ENCODE data around the gene DNAH11. TPM values are rescaled to one million over a fixed set of nuclear protein-coding genes. Genes with fewer than 3 reads are reported as not detected.

DNAH11 gene
- total and polyA plus RNA-seq, 4 donors, result 1.8 to 24.7 (median 8.1) TPM

DNA sequence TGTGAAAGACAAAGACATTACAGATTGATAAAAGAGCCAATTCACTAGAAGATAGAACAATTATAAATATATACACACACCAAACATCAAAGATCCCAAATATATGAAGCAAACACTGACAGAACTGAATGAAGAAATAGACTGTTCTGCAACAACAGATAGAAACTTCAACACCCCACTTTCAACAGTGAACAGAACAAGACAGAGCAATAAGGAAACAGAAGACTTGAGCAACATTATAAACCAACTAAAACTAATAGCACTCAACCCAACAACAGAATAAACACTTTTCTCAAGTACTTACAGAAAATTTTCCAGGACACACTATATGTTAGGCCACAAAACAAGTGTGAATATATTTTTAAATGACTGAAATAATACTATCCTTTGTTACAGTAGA lies 392.0 kb downstream of the DNAH11 start:
- H3K27me3 ChIP-seq (ENCODE audit: control insufficient read depth in 3 of 3, insufficient read depth in 3 of 3, low read length in 2 of 3), result no peaks in the 10 kb centered on the region
- TF ChIP-seq, protein P1, sequence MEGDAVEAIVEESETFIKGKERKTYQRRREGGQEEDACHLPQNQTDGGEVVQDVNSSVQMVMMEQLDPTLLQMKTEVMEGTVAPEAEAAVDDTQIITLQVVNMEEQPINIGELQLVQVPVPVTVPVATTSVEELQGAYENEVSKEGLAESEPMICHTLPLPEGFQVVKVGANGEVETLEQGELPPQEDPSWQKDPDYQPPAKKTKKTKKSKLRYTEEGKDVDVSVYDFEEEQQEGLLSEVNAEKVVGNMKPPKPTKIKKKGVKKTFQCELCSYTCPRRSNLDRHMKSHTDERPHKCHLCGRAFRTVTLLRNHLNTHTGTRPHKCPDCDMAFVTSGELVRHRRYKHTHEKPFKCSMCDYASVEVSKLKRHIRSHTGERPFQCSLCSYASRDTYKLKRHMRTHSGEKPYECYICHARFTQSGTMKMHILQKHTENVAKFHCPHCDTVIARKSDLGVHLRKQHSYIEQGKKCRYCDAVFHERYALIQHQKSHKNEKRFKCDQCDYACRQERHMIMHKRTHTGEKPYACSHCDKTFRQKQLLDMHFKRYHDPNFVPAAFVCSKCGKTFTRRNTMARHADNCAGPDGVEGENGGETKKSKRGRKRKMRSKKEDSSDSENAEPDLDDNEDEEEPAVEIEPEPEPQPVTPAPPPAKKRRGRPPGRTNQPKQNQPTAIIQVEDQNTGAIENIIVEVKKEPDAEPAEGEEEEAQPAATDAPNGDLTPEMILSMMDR (IDR thresholded peaks at IDR 0.05; ENCODE audit: control extremely low read depth, extremely low read depth), result no peak
- no peak for DNase-seq
- H3K4me3 ChIP-seq, result no peak overlapping the region
- no peaks in the 10 kb centered on the region for H3K9me3 ChIP-seq (ENCODE audit: control insufficient read depth in 4 of 4, insufficient read depth in 3 of 4, low read length in 3 of 4)
- H3K36me3 ChIP-seq (ENCODE audit: control insufficient read depth in 4 of 4, insufficient read depth in 4 of 4, low read length in 4 of 4), result peaks cover 0 to 13% (median 1%) of the 10 kb centered on the region in 4 donors
- no peak for ATAC-seq (ENCODE audit: insufficient read depth, low FRiP score)
- peaks cover 0 to 8% (median 2%) of the 10 kb centered on the region in 5 donors for H3K4me1 ChIP-seq (ENCODE audit: control insufficient read depth in 5 of 5, insufficient read depth in 5 of 5, low read length in 5 of 5)
- no peak overlapping the region for H3K27ac ChIP-seq (ENCODE audit: low read depth in 1 of 2, low read length in 1 of 2)
- no peak overlapping the region for H3K9ac ChIP-seq (ENCODE audit: insufficient read depth in 1 of 2, low read length in 2 of 2)

DNA sequence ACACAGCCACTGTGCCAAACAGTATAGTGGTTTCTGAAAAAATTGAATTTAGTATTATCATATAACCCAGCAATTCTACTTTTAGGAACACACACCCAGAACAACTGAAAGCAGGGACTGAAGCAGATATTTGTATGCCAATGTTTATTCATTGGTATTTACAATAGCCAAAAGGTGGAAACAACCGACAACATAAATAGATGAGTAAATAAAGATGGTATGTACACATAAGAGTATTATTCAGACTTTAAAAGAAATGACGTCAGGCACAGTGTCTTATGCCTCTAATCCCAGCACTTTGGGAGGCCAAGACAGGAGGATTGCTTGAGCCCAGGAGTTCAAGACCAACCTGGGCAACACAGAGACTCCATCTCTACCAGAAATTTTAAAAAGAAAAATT lies 395.6 kb downstream of the DNAH11 start:
- Histone ChIP-seq H3K36me3 (ENCODE audit: control insufficient read depth in 4 of 4, insufficient read depth in 4 of 4, low read length in 4 of 4) (peaks cover 0 to 13% (median 1%) of the 10 kb centered on the region in 4 donors), H3K4me1 (ENCODE audit: control insufficient read depth in 5 of 5, insufficient read depth in 5 of 5, low read length in 5 of 5) (peaks cover 0 to 26% (median 6%) of the 10 kb centered on the region in 5 donors)

DNA sequence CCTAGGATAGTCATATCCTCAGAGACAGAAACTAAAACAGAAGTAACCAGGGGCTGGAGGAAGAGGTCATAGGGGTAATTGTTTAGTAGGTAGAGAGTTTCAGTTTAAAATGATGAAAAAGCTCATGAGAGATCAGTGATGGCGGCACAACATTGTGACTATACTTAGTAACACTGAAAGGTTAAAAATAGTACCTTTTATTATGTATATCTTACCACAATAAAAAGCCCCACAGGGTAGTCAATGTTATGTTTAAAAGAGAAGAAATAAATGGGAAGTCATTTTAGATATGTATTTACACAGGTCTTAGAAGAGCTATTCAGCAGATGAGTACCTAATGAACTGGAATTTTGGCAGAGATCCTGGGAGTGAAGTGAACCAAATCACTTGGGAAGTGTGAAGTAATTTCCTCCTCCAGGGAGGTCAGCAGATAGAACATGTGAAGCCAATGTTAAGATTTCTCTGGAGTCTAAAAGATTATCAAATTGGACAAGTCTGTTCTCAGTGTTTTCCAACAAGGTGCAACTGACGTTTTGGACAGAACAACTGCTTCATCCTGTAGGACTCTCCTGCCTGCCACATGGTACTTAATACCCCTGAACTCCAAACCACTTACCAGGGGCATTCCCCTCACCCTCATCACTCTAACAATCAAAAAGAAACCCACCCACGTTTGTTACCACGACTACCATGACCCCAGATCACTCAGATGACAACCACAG lies 396.5 kb downstream of the DNAH11 start:
- ATAC-seq (ENCODE audit: insufficient read depth, low FRiP score), result peak; percentile 42
- Histone ChIP-seq H3K27me3 (ENCODE audit: control insufficient read depth in 3 of 3, insufficient read depth in 3 of 3, low read length in 2 of 3) (no peaks in the 10 kb centered on the region), H3K4me3 (no peak overlapping the region), H3K36me3 (ENCODE audit: control insufficient read depth in 4 of 4, insufficient read depth in 4 of 4, low read length in 4 of 4) (peaks cover 0 to 13% (median 1%) of the 10 kb centered on the region in 4 donors), H3K27ac (ENCODE audit: low read depth in 1 of 2, low read length in 1 of 2) (peak overlapping the region in 1 of 2 donors; percentile 26), H3K4me1 (ENCODE audit: control insufficient read depth in 5 of 5, insufficient read depth in 5 of 5, low read length in 5 of 5) (peaks cover 0 to 32% (median 6%) of the 10 kb centered on the region in 5 donors), H3K9ac (ENCODE audit: insufficient read depth in 1 of 2, low read length in 2 of 2) (no peak overlapping the region), H3K9me3 (ENCODE audit: control insufficient read depth in 4 of 4, insufficient read depth in 3 of 4, low read length in 3 of 4) (no peaks in the 10 kb centered on the region)
- peak in 2 of 3 donors; percentile 63 to 85 for DNase-seq
- TF ChIP-seq, protein P1 (IDR thresholded peaks at IDR 0.05; ENCODE audit: control extremely low read depth, extremely low read depth), result no peak
- WGBS, 2 donors, result 41 to 53% methylated on average over 4 of the region's 4 CpGs

More for the DNA sequence above, 395.6 kb downstream of the DNAH11 start:
- ATAC-seq (ENCODE audit: insufficient read depth, low FRiP score) (no peak), DNase-seq (no peak)
- Histone ChIP-seq H3K4me3 (no peak overlapping the region), H3K9me3 (ENCODE audit: control insufficient read depth in 4 of 4, insufficient read depth in 3 of 4, low read length in 3 of 4) (no peaks in the 10 kb centered on the region), H3K9ac (ENCODE audit: insufficient read depth in 1 of 2, low read length in 2 of 2) (no peak overlapping the region), H3K27me3 (ENCODE audit: control insufficient read depth in 3 of 3, insufficient read depth in 3 of 3, low read length in 2 of 3) (no peaks in the 10 kb centered on the region), H3K27ac (ENCODE audit: low read depth in 1 of 2, low read length in 1 of 2) (peak overlapping the region in 1 of 2 donors; percentile 10)
- TF ChIP-seq, protein P1 (IDR thresholded peaks at IDR 0.05; ENCODE audit: control extremely low read depth, extremely low read depth), result no peak
- WGBS, 2 donors, result 70 to 80% methylated on average over 2 of the region's 2 CpGs

Measured in lung (tissue), 12 donors.